KMS-11 (cell line): Measurements from ENCODE around the gene PLXNA1.

ENCODE experiments used
- H2AFZ ChIP-seq: fragments of 200-600 bp; sonication (generic); 2 replicates; pipeline ENCODE4 v1.6.1; 2016; ENCODE audit warnings: antibody characterized with exemption, mixed run types, low read depth
- H3K27ac ChIP-seq: fragments of 200-600 bp; sonication (generic); 2 replicates; pipeline ENCODE4 v1.6.1; 2016; ENCODE audit warnings: mild to moderate bottlenecking, mixed run types
- H3K27me3 ChIP-seq: fragments of 200-600 bp; sonication (generic); 2 replicates; pipeline ENCODE4 v1.6.1; 2017; ENCODE audit warnings: mild to moderate bottlenecking, low read depth, mixed run types, moderate library complexity; ENCODE audit not compliant: insufficient read depth
- H3K36me3 ChIP-seq: fragments of 200-600 bp; sonication (generic); 2 replicates; pipeline ENCODE4 v1.6.1; 2017; ENCODE audit warnings: mild to moderate bottlenecking, mixed run types; ENCODE audit not compliant: insufficient read depth
- H3K4me1 ChIP-seq: fragments of 200-600 bp; sonication (generic); 2 replicates; pipeline ENCODE4 v1.6.1; 2016; ENCODE audit warnings: mild to moderate bottlenecking, low read depth, mixed run types; ENCODE audit not compliant: poor library complexity, severe bottlenecking
- H3K4me2 ChIP-seq: fragments of 200-600 bp; sonication (generic); 2 replicates; pipeline ENCODE4 v1.7.0; 2016; ENCODE audit warnings: mild to moderate bottlenecking, mixed run types
- H3K4me3 ChIP-seq: fragments of 200-600 bp; sonication (generic); IDR thresholded peaks from 2 replicates; pipeline ENCODE4 v1.6.1; 2017; ENCODE audit warnings: low read depth, low read length, mixed read lengths; ENCODE audit not compliant: insufficient read depth
- H3K79me2 ChIP-seq: fragments of 200-600 bp; sonication (generic); 2 replicates; pipeline ENCODE4 v1.6.1; 2016; ENCODE audit warnings: low read depth, mixed run types; ENCODE audit not compliant: insufficient read depth
- H3K9ac ChIP-seq: fragments of 200-600 bp; sonication (generic); 2 replicates; pipeline ENCODE4 v1.6.1; 2016; ENCODE audit warnings: mild to moderate bottlenecking, mixed run types
- H4K20me1 ChIP-seq: fragments of 200-600 bp; sonication (generic); 2 replicates; pipeline ENCODE4 v1.6.1; 2016; ENCODE audit warnings: mild to moderate bottlenecking, mixed run types; ENCODE audit not compliant: insufficient read depth
- TF ChIP-seq, protein P1 (sequence below): fragments of 200-600 bp; sonication (generic); conservative IDR thresholded peaks from 2 replicates; pipeline ENCODE4 v1.6.1; 2017; ENCODE audit warnings: low read depth, mild to moderate bottlenecking, antibody characterized with exemption, low read length, moderate library complexity, mixed read lengths

The PLXNA1 gene

DNA sequence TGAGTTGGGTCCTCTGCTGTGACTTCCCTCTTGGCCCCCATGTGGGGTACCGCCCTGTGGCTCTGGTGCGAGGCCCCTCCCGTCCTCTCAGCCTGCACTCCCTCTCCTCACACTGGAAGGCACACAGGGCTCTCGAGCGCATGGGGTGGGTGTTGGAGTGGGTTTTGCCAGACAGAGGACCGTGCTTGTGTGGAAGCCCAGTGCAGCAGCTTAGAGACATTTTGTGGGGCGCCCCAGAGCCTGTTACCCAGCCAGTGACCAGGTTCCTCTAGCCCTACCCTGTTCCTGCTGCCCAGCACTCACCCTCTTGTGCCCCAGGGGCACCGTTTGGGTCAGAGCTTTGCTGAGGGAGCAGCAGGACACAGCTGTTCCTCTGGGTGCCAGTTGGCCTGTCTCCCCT, 9.9 kb downstream of the PLXNA1 start:
- peaks cover 25% of the 10 kb centered on the region; the same call in 1 of the 2 replicates for H3K79me2 ChIP-seq
- H3K4me2 ChIP-seq = no peak overlapping the region
- no peaks in the 10 kb centered on the region for H3K27me3 ChIP-seq
- H3K27ac ChIP-seq = no peak overlapping the region
- H3K36me3 ChIP-seq = no peaks in the 10 kb centered on the region
- no peak overlapping the region for H3K9ac ChIP-seq
- no peak overlapping the region for H3K4me3 ChIP-seq
- 0 out of 2 replicates have a peak, but pooled peaks cover 5% of the 10 kb centered on the region for H4K20me1 ChIP-seq
- no peak overlapping the region for H2AFZ ChIP-seq
- no peaks in the 10 kb centered on the region for H3K4me1 ChIP-seq
- TF ChIP-seq, protein P1, sequence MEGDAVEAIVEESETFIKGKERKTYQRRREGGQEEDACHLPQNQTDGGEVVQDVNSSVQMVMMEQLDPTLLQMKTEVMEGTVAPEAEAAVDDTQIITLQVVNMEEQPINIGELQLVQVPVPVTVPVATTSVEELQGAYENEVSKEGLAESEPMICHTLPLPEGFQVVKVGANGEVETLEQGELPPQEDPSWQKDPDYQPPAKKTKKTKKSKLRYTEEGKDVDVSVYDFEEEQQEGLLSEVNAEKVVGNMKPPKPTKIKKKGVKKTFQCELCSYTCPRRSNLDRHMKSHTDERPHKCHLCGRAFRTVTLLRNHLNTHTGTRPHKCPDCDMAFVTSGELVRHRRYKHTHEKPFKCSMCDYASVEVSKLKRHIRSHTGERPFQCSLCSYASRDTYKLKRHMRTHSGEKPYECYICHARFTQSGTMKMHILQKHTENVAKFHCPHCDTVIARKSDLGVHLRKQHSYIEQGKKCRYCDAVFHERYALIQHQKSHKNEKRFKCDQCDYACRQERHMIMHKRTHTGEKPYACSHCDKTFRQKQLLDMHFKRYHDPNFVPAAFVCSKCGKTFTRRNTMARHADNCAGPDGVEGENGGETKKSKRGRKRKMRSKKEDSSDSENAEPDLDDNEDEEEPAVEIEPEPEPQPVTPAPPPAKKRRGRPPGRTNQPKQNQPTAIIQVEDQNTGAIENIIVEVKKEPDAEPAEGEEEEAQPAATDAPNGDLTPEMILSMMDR = no peak

DNA sequence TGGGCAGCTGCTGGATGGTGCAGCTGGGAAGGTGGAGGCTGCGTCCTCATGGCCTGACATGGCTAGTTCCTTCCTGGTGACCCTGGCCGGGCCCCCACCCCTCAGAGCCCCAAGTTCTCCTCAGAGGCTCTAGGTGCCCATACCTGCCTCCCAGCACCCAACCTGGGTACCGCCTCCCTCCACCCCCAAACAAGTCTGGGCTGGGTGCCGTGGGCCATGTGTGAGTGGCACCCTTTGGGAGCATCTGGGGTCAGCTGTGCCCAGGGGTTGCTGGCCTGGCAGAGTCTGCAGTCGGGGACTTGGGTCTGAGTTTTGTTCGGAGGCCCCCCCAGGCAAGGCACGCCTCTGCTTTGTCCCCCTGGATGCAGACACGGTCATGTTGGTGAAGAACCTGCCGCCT, 10.5 kb downstream of the PLXNA1 start:
- Histone ChIP-seq H3K9ac (no peak overlapping the region), H3K4me1 (no peaks in the 10 kb centered on the region), H3K79me2 (peaks cover 18% of the 10 kb centered on the region; the same call in 1 of the 2 replicates), H3K27me3 (no peaks in the 10 kb centered on the region), H2AFZ (no peak overlapping the region), H4K20me1 (0 out of 2 replicates have a peak, but pooled peaks cover 5% of the 10 kb centered on the region), H3K4me3 (no peak overlapping the region), H3K27ac (no peak overlapping the region), H3K4me2 (no peak overlapping the region), H3K36me3 (no peaks in the 10 kb centered on the region)
- TF ChIP-seq, protein P1 = no peak

DNA sequence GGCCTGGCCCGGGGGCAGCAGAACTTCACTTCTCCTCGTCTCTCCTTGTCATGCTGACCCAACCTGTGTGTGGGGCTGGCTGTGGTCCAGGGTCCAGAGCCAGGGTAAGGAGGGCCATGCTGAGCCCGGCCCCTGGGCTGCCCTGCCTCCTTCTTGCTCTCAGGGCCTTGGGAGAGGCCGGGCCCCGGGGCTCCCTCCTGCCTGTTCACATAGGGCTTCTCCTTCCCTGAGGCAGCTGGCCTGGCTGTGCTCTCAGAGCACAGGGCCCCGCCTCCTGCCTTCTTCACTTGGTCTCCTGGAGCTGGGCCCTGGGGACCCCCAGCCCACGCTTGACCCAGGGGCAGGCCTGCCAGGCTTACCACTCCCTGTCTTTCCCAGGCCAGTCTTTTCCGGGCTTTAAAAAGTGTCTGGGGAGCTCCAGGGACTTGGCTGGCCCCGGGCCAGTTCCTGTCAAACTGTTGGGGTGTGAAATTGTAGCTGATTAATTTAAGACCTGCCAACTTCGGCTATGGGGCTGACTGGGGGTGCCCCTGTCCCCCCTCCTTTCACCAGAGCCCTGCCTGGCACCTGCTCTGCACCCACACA, 11.8 kb downstream of the PLXNA1 start:
- TF ChIP-seq, protein P1 = no peak
- Histone ChIP-seq H3K4me3 (no peak overlapping the region), H3K9ac (no peak overlapping the region), H3K27me3 (no peaks in the 10 kb centered on the region), H2AFZ (no peak overlapping the region), H3K79me2 (peaks cover 15% of the 10 kb centered on the region; the same call in 1 of the 2 replicates), H3K27ac (no peak overlapping the region), H3K4me1 (no peaks in the 10 kb centered on the region), H3K4me2 (no peak overlapping the region), H4K20me1 (0 out of 2 replicates have a peak, but pooled peaks cover 5% of the 10 kb centered on the region), H3K36me3 (no peaks in the 10 kb centered on the region)

DNA sequence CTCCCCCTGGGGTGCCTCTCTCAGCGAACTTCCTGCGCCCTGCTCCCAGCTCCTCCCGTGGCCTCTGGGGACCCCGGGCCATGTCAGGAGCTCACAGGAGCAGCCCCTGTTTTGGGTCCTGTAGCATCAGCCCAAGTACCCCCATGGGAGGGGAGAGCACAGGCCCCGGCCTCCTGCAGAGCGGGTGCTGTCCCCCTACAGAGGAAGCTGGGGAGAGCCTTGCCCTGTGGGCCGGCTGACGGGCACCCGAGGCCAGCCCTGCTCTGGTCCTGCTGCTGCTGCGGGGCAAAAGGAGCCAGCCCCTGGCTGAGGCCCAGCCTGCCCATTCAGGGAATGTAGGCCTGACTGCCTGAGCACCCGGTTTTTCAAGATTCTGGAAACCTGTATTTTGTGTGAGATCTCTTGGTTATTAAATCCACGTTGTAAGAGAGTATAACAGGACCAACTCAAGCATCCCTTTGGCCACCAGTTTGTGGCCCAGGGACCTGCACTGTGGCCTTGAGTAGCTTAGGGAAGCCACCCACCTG, 12.4 kb downstream of the PLXNA1 start:
- H3K27me3 ChIP-seq = no peaks in the 10 kb centered on the region
- no peak overlapping the region for H3K4me2 ChIP-seq
- no peak overlapping the region for H3K9ac ChIP-seq
- H3K27ac ChIP-seq = no peak overlapping the region
- no peaks in the 10 kb centered on the region for H3K36me3 ChIP-seq
- H4K20me1 ChIP-seq = 0 out of 2 replicates have a peak, but pooled peaks cover 5% of the 10 kb centered on the region
- TF ChIP-seq, protein P1 = no peak
- H3K79me2 ChIP-seq = peaks cover 15% of the 10 kb centered on the region; the same call in 1 of the 2 replicates
- no peak overlapping the region for H2AFZ ChIP-seq
- no peaks in the 10 kb centered on the region for H3K4me1 ChIP-seq
- no peak overlapping the region for H3K4me3 ChIP-seq
